Keratinocyte (primary cell): ENCODE results near the gene CHD9NB. TPM values are rescaled to one million over a fixed set of nuclear protein-coding genes. Genes with fewer than 3 reads are reported as not detected.

ENCODE experiments used
- DNase-seq: peaks from one replicate; pipeline ENCODE4 v3.0.0-alpha.2; 2011; ENCODE audit warnings: low read depth, missing footprints, low spot score
- FAIRE-seq: peaks from 2 replicates; lab custom pipeline; 2011; peaks lifted over from hg19 to GRCh38; lab: Jason Lieb, UNC
- H2AFZ ChIP-seq: 2 replicates; pipeline ENCODE4 v1.6.0; 2012; ENCODE audit warnings: low read length, control low read depth, inconsistent platforms; ENCODE audit not compliant: control insufficient read depth
- H3K27ac ChIP-seq: 2 replicates; pipeline ENCODE4 v1.5.1; 2011; ENCODE audit warnings: low read length; ENCODE audit not compliant: control insufficient read depth, insufficient read depth
- H3K27me3 ChIP-seq: 3 replicates; pipeline ENCODE4 v1.6.0; 2011; ENCODE audit warnings: low read length; ENCODE audit not compliant: control insufficient read depth, insufficient read depth; ENCODE audit errors: extremely low read depth
- H3K36me3 ChIP-seq, 2 experiments: 2 replicates in 1 of 2; 3 replicates in 1 of 2; pipeline ENCODE4 v1.5.1; 2011; ENCODE audit warnings: low read length in 2 of 2, mild to moderate bottlenecking in 1 of 2; ENCODE audit not compliant: control insufficient read depth in 2 of 2, insufficient read depth in 2 of 2; ENCODE audit errors: extremely low read depth in 1 of 2
- H3K4me1 ChIP-seq: 3 replicates; pipeline ENCODE4 v1.5.1; 2011; ENCODE audit warnings: low read length; ENCODE audit not compliant: control insufficient read depth, insufficient read depth; ENCODE audit errors: extremely low read depth
- H3K4me2 ChIP-seq: 3 replicates; pipeline ENCODE4 v1.6.0; 2011; ENCODE audit warnings: low read depth, low read length; ENCODE audit not compliant: control insufficient read depth, insufficient read depth; ENCODE audit errors: extremely low read depth
- H3K4me3 ChIP-seq, 3 experiments: fragments of 200-600 bp in 1 of 3; sonication (generic) in 1 of 3; 2 replicates in 2 of 3; 3 replicates in 1 of 3; pipeline ENCODE4 v1.5.1; 2011 to 2016; ENCODE audit warnings: low read length in 3 of 3, mild to moderate bottlenecking in 3 of 3, control low read depth in 2 of 3, inconsistent platforms in 1 of 3, low read depth in 1 of 3, mixed read lengths in 1 of 3, mixed run types in 1 of 3, moderate library complexity in 1 of 3; ENCODE audit not compliant: control insufficient read depth in 2 of 3, insufficient read depth in 2 of 3; ENCODE audit errors: extremely low read depth in 1 of 3
- H3K79me2 ChIP-seq: 2 replicates; pipeline ENCODE4 v1.6.0; 2012; ENCODE audit warnings: low read length; ENCODE audit not compliant: control insufficient read depth, insufficient read depth
- H3K9ac ChIP-seq: 3 replicates; pipeline ENCODE4 v1.6.0; 2011; ENCODE audit warnings: low read length; ENCODE audit not compliant: control insufficient read depth, insufficient read depth; ENCODE audit errors: extremely low read depth
- H3K9me1 ChIP-seq: 3 replicates; pipeline ENCODE4 v1.6.0; 2011; ENCODE audit warnings: low read length; ENCODE audit not compliant: control insufficient read depth, insufficient read depth; ENCODE audit errors: extremely low read depth
- H3K9me3 ChIP-seq: 2 replicates; pipeline ENCODE4 v1.5.1; 2012; ENCODE audit warnings: low read depth, low read length; ENCODE audit not compliant: control insufficient read depth
- H4K20me1 ChIP-seq: 3 replicates; pipeline ENCODE4 v1.6.0; 2011; ENCODE audit warnings: low read length; ENCODE audit not compliant: control insufficient read depth, insufficient read depth; ENCODE audit errors: extremely low read depth
- EZH2 ChIP-seq: IDR thresholded peaks from one replicate; pipeline ENCODE4 v1.6.1; 2012; ENCODE audit warnings: inconsistent platforms, mild to moderate bottlenecking, low read length, moderate library complexity
- dilution Hi-C: fragments of 300-500 bp; cut with MboI; formaldehyde crosslinking; loops from one replicate; pipeline ENCODE4 v1.7.0; 2020; ENCODE audit warnings: low sequenced_read_pairs; ENCODE audit not compliant: extremely low pct_ligation_motif_present
- polyA plus RNA-seq, 5 experiments: library from polyadenylated mRNA; depleted of rRNA in 3 of 5; stranded (reverse) in 3 of 5; stranded (forward) in 1 of 5; unstranded in 1 of 5; fragments of >200 nt; gene quantifications; 1 replicate in 1 of 5; 2 replicates in 3 of 5; 3 replicates in 1 of 5; pipeline versions ENCODE4 v1.2.1 to v1.2.3, GENCODE V29; 2011 to 2012; ENCODE audit warnings: missing spikeins in 2 of 5, low read depth in 1 of 5, low replicate concordance in 1 of 5
- TF ChIP-seq, protein P1 (sequence below), 3 experiments: IDR thresholded peaks in 1 of 3; conservative IDR thresholded peaks in 1 of 3; optimal IDR thresholded peaks in 1 of 3; 2 replicates in 2 of 3; 3 replicates in 1 of 3; pipeline versions ENCODE3 to v1.5.1; 2011; ENCODE audit warnings: low read length in 3 of 3, mild to moderate bottlenecking in 3 of 3, moderate library complexity in 2 of 3, control low read depth in 1 of 3, inconsistent platforms in 1 of 3; ENCODE audit not compliant: insufficient read depth in 2 of 3; ENCODE audit errors: extremely low read depth in 1 of 3

CHD9NB gene
- polyA plus RNA-seq, 1 donor (not counting 4 experiments of a cell fraction or from before 2014, with no cell fraction given) = 0.64 TPM

GRCh38 chr16:53085931-53086421 is 33.3 kb upstream of the CHD9NB start:
- H4K20me1 ChIP-seq = no peaks in the 10 kb centered on the region
- H3K4me2 ChIP-seq = peak overlapping the region; percentile 65
- H3K36me3 ChIP-seq = no peaks in the 10 kb centered on the region
- peak overlapping the region; percentile 78 for H3K27ac ChIP-seq
- no peak overlapping the region for H2AFZ ChIP-seq
- TF ChIP-seq EZH2 = no peak
- TF ChIP-seq, protein P1, sequence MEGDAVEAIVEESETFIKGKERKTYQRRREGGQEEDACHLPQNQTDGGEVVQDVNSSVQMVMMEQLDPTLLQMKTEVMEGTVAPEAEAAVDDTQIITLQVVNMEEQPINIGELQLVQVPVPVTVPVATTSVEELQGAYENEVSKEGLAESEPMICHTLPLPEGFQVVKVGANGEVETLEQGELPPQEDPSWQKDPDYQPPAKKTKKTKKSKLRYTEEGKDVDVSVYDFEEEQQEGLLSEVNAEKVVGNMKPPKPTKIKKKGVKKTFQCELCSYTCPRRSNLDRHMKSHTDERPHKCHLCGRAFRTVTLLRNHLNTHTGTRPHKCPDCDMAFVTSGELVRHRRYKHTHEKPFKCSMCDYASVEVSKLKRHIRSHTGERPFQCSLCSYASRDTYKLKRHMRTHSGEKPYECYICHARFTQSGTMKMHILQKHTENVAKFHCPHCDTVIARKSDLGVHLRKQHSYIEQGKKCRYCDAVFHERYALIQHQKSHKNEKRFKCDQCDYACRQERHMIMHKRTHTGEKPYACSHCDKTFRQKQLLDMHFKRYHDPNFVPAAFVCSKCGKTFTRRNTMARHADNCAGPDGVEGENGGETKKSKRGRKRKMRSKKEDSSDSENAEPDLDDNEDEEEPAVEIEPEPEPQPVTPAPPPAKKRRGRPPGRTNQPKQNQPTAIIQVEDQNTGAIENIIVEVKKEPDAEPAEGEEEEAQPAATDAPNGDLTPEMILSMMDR (optimal IDR thresholded peaks at IDR 0.05 in 1 of 3, IDR thresholded peaks at IDR 0.05 in 1 of 3, conservative IDR thresholded peaks at IDR 0.05 in 1 of 3; ENCODE audit: extremely low read depth in 1 of 3, insufficient read depth in 2 of 3, low read length in 3 of 3) = no peak
- peak overlapping the region; percentile 55 for H3K9ac ChIP-seq
- FAIRE-seq (no peak), DNase-seq (no peak)
- no peaks in the 10 kb centered on the region for H3K9me3 ChIP-seq
- H3K9me1 ChIP-seq = no peaks in the 10 kb centered on the region
- peaks cover 6% of the 10 kb centered on the region for H3K79me2 ChIP-seq
- H3K4me1 ChIP-seq = peaks cover 71% of the 10 kb centered on the region
- dilution Hi-C loops = no loop called here
- no peak overlapping the region for H3K4me3 ChIP-seq
- H3K27me3 ChIP-seq = no peaks in the 10 kb centered on the region

DNA sequence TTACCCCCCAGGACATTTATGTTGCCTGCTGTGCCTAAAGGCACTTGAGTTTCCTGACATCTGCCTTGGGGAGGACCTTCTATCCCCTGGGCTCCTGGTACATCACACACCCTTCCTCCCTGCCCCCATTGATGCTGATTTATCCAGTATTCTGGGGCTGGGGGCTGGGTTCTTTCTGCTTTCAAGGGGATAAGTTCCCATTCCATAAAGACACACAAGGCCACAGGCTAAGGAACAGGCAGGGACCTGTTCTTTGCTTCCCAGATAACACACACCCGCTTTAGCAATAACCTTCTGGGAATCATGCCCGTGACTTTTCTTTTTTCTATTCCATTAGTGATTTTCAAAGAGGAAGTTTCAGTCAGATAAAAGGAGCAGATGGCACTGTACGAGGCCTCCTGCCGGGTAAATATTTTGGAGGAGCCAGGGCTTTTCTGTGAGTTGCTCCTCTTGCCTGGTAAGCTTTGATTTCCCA is 32.7 kb upstream of the CHD9NB start:
- no peak for DNase-seq
- Histone ChIP-seq H3K36me3 (no peaks in the 10 kb centered on the region), H3K4me3 (no peak overlapping the region), H3K9me3 (no peaks in the 10 kb centered on the region), H4K20me1 (no peaks in the 10 kb centered on the region), H3K4me1 (peaks cover 71% of the 10 kb centered on the region), H3K9me1 (no peaks in the 10 kb centered on the region), H3K4me2 (peak overlapping the region; percentile 65), H2AFZ (no peak overlapping the region), H3K27ac (peak overlapping the region; percentile 78), H3K9ac (peak overlapping the region; percentile 55), H3K79me2 (peaks cover 6% of the 10 kb centered on the region), H3K27me3 (no peaks in the 10 kb centered on the region)
- TF ChIP-seq EZH2 = no peak
- TF ChIP-seq, protein P1 (optimal IDR thresholded peaks at IDR 0.05 in 1 of 3, IDR thresholded peaks at IDR 0.05 in 1 of 3, conservative IDR thresholded peaks at IDR 0.05 in 1 of 3; ENCODE audit: extremely low read depth in 1 of 3, insufficient read depth in 2 of 3, low read length in 3 of 3) = no peak
- peak; percentile 69 for FAIRE-seq
- dilution Hi-C loops = no loop called here
